ENCODE results near the gene OTOS.

OTOS gene

DNA sequence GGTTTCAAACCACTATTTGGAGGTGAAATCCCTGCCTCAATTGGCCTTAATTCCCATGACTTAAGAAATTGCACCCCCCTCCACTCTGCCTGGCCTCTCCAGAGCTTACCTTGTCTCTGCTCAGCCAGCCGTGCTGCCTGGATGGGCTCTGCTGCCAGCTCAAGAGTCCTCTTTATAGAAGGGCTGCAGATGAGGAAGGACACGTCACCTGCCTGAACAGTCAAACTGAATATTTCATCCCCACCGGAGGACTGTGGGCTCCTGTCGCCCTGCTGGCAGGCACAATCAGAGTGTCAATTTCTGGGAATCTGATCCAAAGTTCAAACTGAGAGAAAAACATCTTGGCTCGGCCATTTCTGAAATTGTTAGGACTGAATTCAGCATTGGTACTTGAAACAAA is at the start of gene OTOS:
TSS of gene OTOS (minus strand) at position 148 of the 400 bp plus-strand sequence. CDS start 332 bp downstream, outside the sequence.
- TF ChIP-seq, protein P1, sequence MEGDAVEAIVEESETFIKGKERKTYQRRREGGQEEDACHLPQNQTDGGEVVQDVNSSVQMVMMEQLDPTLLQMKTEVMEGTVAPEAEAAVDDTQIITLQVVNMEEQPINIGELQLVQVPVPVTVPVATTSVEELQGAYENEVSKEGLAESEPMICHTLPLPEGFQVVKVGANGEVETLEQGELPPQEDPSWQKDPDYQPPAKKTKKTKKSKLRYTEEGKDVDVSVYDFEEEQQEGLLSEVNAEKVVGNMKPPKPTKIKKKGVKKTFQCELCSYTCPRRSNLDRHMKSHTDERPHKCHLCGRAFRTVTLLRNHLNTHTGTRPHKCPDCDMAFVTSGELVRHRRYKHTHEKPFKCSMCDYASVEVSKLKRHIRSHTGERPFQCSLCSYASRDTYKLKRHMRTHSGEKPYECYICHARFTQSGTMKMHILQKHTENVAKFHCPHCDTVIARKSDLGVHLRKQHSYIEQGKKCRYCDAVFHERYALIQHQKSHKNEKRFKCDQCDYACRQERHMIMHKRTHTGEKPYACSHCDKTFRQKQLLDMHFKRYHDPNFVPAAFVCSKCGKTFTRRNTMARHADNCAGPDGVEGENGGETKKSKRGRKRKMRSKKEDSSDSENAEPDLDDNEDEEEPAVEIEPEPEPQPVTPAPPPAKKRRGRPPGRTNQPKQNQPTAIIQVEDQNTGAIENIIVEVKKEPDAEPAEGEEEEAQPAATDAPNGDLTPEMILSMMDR (IDR thresholded peaks at IDR 0.05), result no peak
- H3K9me3 Mint-ChIP-seq, result no peaks in the 10 kb centered on the region
- H3K4me1 Mint-ChIP-seq, result peaks cover 41% of the 10 kb centered on the region
- H3K27ac Mint-ChIP-seq, result peak within 1 kb of the TSS; percentile 61
- no peak within 1 kb of the TSS for H3K4me3 Mint-ChIP-seq
- H3K27me3 Mint-ChIP-seq (ENCODE audit: low read depth, poor library complexity), result peaks cover 50% of the 10 kb centered on the region
- no peak for DNase-seq
- H3K36me3 Mint-ChIP-seq (ENCODE audit: low read depth), result no peaks in the 10 kb centered on the region

DNA sequence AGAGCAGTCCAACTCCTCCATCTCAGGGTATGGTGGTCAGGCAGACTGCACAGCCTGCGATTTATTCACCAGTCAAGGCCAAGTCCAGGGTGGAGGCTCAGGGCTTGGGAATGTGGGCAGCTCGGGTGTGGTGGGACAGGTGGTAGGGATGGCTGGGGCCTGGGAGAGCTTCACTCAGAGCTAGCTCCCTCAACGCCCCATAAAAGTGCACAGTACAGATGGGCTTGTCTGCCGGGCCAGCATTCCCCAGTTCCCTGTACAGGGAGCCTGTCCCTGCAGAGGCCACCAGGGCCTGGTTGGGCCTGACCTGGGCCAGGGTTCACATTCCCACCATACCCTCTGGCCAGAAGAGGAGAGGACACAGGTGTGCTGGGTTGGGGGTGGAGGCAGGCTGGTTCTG is 49.2 kb upstream of the OTOS start:
- peaks cover 40% of the 10 kb centered on the region for H3K9me3 Mint-ChIP-seq

DNA sequence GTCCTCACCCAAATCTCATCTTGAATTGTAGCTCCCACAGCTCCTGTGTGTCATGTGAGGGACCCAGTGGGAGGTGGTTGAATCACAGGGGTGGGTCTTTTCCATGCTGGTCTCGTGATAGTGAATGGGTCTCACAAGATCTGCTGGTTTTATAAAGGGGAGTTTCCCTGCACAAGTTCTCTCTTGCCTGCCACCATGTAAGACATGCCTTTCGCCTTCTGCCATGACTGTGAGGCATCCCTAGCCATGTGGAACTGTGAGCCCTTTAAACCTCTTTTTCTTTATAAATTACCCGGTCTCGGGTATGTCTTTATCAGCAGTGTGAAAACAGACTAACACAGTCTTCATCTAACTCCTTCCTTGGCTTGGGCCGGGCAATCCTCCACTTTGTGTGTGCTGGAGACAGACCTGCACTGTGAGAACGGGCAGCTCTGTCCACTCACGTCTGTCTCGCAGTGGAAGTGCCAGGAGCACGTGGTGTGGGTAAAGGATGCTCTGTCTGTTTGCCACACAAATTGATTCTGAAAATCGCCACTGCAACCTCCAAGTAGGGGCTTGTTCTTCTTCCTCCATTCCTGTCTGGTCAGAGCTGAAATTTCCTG is 47.6 kb upstream of the OTOS start:
- Mint-ChIP-seq H3K4me1 (peaks cover 10% of the 10 kb centered on the region), H3K27me3 (ENCODE audit: low read depth, poor library complexity) (peaks cover 41% of the 10 kb centered on the region), H3K36me3 (ENCODE audit: low read depth) (no peaks in the 10 kb centered on the region), H3K9me3 (peaks cover 40% of the 10 kb centered on the region), H3K27ac (no peak overlapping the region), H3K4me3 (no peak overlapping the region)
- TF ChIP-seq, protein P1 (IDR thresholded peaks at IDR 0.05), result no peak
- no peak for DNase-seq

More for the DNA sequence above, 49.2 kb upstream of the OTOS start:
- H3K27ac Mint-ChIP-seq, result no peak overlapping the region
- no peak for DNase-seq
- no peaks in the 10 kb centered on the region for H3K36me3 Mint-ChIP-seq (ENCODE audit: low read depth)
- TF ChIP-seq, protein P1 (IDR thresholded peaks at IDR 0.05), result no peak
- no peak overlapping the region for H3K4me3 Mint-ChIP-seq
- H3K4me1 Mint-ChIP-seq, result peaks cover 26% of the 10 kb centered on the region
- H3K27me3 Mint-ChIP-seq (ENCODE audit: low read depth, poor library complexity), result peaks cover 40% of the 10 kb centered on the region

DNA sequence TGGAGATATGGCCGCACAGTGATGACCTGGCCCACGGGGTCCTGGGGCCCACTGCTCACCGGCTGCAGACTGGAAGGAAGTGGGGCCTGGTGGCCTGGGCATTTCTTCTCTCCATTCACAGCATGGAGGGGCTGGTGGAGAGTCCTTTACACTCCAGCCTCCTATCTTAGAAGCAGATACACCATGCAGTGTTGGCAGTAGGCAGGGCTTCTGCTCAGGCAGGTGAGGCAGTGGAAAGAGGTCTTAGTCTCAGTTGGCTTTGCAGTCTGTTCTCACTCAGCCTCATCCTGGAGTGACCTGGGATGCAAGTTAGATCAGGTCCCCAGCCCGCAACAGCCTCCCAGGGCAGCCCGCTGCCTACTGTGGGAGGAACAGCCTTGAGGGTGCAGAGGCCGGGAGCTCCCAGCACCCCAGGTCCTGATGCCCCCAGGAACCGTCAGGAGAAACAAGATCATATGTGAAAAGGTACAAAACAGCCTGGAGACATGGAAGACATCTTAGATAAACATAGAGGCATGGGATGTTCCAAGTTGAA is 45.8 kb upstream of the OTOS start:
- Mint-ChIP-seq H3K36me3 (ENCODE audit: low read depth) (no peaks in the 10 kb centered on the region), H3K4me1 (no peaks in the 10 kb centered on the region), H3K9me3 (peaks cover 40% of the 10 kb centered on the region), H3K27ac (no peak overlapping the region), H3K27me3 (ENCODE audit: low read depth, poor library complexity) (peaks cover 35% of the 10 kb centered on the region), H3K4me3 (no peak overlapping the region)
- DNase-seq, result no peak
- TF ChIP-seq, protein P1 (IDR thresholded peaks at IDR 0.05), result no peak

DNA sequence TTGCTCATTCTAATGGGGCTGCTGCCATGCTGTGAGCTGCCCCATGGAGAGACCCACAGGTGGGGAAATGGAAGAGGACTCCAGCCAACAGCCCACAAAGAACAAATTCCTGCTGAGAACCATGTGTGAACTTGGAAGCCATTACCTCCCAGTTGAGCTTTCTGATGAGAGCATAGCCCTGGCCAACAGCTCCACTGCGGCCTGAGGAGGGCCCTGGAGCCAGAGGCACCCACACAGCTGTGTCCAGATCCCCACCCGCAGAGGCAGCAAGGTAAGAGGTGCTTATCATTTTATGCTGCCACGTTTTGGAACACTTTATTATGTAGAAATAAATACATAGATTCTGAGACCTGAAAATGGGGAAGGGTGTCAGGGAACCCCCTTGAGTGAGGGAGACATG is 44.2 kb upstream of the OTOS start:
- H3K27me3 Mint-ChIP-seq (ENCODE audit: low read depth, poor library complexity), result peaks cover 36% of the 10 kb centered on the region
- H3K9me3 Mint-ChIP-seq, result peaks cover 40% of the 10 kb centered on the region
- peaks cover 5% of the 10 kb centered on the region for H3K4me1 Mint-ChIP-seq
- H3K36me3 Mint-ChIP-seq (ENCODE audit: low read depth), result no peaks in the 10 kb centered on the region
- TF ChIP-seq, protein P1 (IDR thresholded peaks at IDR 0.05), result no peak
- DNase-seq, result no peak
- H3K4me3 Mint-ChIP-seq, result no peak overlapping the region
- H3K27ac Mint-ChIP-seq, result no peak overlapping the region
